RWPE1 (cell line): ENCODE data around the gene STXBP4.

Source experiments
- CTCF ChIA-PET: fragments of 350-600 bp; sonication (Branson Sonifier 250); formaldehyde crosslinking; extraction: SDS; loops from one replicate; lab custom pipeline; 2021; lab: Yijun Ruan, JAX
- POLR2A ChIA-PET: fragments of 400-600 bp; formaldehyde crosslinking; extraction: SDS; loops from one replicate; lab custom pipeline; 2020; ENCODE audit warnings: antibody characterized with exemption; ENCODE audit not compliant: low non-redundant PET; lab: Yijun Ruan, JAX
- DNase-seq: peaks from one replicate; pipeline ENCODE4 v3.0.0; 2012; ENCODE audit warnings: low spot score
- H3K27ac ChIP-seq: fragments of 450-650 bp; 2 replicates; pipeline ENCODE4 v1.5.1; 2017
- TF ChIP-seq, protein P1 (sequence below): fragments of 450-650 bp; conservative IDR thresholded peaks from 2 replicates; pipeline ENCODE4 v1.5.1; 2017; ENCODE audit warnings: low read depth, mild to moderate bottlenecking

The STXBP4 gene

DNA sequence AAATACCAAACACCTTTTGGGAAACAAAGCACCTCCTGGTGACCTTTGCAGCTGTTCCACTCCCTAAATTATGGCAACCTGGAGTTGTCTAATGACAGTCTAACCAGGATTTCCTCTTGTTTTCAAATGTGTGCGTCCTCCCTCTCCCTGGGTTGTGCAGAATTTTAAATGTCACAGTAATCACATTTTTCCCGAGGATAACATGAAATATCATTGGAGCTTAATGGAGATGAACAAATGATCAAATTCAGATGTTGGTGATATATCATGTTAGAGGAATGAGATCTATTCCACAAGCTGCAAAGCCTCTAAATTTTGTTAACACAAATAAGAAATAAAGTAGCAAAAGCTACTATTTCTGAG, 209.3 kb downstream of the STXBP4 start:
- CTCF ChIA-PET: interaction anchor here (0.6 kb wide), 1 partner anchor 174 kb away, joined by 4 read pairs; no protein-coding TSS in a partner anchor
- POLR2A ChIA-PET: no interaction called here
- no peak for DNase-seq
- no peak overlapping the region for H3K27ac ChIP-seq
- TF ChIP-seq, protein P1, sequence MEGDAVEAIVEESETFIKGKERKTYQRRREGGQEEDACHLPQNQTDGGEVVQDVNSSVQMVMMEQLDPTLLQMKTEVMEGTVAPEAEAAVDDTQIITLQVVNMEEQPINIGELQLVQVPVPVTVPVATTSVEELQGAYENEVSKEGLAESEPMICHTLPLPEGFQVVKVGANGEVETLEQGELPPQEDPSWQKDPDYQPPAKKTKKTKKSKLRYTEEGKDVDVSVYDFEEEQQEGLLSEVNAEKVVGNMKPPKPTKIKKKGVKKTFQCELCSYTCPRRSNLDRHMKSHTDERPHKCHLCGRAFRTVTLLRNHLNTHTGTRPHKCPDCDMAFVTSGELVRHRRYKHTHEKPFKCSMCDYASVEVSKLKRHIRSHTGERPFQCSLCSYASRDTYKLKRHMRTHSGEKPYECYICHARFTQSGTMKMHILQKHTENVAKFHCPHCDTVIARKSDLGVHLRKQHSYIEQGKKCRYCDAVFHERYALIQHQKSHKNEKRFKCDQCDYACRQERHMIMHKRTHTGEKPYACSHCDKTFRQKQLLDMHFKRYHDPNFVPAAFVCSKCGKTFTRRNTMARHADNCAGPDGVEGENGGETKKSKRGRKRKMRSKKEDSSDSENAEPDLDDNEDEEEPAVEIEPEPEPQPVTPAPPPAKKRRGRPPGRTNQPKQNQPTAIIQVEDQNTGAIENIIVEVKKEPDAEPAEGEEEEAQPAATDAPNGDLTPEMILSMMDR: no peak

DNA sequence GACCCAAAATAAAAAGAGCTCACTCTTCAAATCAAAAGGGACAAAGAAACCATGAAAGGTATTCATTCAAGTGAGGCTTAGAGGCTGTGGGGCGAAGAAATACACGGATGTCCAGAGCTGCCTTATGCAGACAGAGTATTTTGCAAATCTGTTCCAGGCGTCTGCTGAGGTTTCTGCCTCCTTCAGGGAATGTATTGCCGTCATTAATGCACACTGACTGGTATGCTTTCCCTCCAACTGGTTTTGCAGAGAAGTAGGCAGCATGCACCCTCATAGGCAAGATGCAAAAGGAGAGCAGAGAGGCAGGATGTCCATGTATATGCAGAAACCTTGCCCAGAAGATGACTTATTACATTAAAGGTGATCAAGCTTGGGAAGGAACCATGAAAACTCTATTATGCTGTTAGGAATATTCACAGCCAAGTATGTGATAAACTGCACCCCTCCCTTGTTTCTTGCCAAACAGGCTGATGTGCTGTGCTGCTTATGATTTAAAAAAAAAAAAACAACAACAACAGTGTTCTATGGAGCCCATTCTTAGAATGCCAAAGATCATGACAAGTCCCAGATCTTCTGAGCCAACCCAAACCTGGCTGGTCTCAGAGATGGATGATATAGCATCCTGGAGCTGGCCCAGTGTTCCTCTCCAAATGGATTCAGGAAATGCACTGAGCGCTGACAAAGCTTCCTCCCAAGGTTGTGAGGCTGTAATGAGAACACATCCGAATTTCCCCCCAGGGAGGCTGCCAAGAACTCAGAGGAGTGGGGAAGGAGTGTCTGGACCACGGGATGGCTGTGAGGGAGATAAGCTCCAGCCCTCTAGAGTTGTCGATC, 218.6 kb downstream of the STXBP4 start:
- TF ChIP-seq, protein P1: no peak
- ChIA-PET CTCF (interaction anchor here (0.6 kb wide), 1 partner anchor 725 kb away, joined by 3 read pairs; no protein-coding TSS in a partner anchor), POLR2A (no interaction called here)
- no peak overlapping the region for H3K27ac ChIP-seq
- no peak for DNase-seq

DNA sequence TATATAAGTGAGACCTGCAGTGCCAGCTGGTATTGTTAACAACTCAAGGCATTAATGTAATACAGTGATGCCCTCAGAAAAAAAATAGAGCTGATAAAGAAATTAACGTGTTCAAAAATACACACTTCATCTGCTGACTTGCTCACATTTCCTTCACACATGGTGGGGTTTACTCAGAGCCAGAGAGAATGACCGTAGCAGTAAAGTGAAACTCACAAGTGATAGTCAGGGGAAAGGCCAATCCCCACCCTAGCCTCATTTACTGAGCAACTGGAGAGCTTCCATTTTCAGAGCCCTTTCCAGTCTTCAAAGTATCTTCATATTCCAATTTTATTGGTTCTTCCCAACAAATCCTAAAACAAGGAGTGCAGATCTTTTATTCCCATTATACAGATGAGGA, 222.2 kb downstream of the STXBP4 start:
- H3K27ac ChIP-seq: no peak overlapping the region
- DNase-seq: no peak
- ChIA-PET POLR2A (no interaction called here), CTCF (no interaction called here)
- TF ChIP-seq, protein P1: no peak

DNA sequence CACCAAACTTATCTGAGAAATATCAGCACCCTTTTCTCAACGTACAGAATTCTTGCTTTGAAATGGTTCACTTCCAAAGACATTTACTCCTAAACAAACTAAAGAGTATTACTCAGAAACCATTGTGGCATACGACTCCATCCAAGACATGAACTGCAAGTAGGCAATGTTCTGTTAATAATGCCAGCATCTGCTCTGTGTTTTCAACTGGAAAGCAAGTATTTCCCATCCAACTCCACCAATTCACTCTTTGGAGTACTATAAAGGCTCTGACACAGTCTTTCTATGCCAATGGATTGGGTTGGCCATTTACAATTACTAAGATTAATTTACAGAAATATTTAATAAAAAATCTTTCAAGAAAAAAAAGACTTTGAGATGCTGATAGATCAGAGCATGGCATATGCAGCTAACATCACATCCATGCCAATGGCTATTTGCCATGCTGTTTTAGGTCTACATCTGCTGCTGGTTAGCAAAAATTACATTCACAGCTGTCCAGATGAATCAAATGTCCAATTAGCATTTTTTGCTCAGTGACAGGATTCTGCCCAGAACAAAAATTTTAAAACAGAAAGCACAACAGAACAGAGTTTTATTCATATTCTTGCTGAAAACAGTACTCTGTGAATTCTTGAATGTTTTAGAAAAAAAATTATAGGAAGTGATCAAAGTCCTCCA, 230.3 kb downstream of the STXBP4 start:
- CTCF ChIA-PET: no interaction called here
- POLR2A ChIA-PET: no interaction called here
- H3K27ac ChIP-seq: no peak overlapping the region
- TF ChIP-seq, protein P1: no peak
- no peak for DNase-seq

DNA sequence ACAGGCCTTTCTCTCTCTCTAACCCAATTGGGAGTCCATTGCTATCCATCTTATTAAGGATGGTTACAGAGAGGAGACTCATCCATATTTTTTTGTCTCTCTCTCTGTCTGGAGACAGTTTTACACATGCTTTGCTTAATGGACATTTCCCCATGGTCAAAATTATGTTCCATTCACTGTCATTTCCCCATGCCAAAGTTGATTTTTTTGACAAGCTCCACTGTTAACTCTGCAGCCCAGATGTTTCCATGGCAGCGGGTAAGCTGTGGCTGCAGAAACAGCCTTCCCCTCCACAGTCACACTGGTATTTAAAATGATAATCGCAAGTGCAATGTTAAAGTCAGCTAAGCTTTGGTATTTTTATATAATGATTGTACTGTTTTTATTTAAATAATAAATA, 232.3 kb downstream of the STXBP4 start:
- no peak overlapping the region for H3K27ac ChIP-seq
- CTCF ChIA-PET: interaction anchor here (0.7 kb wide), 2 partner anchors 86 to 160 kb away, joined by 3 read pairs; no protein-coding TSS in a partner anchor
- DNase-seq: no peak
- TF ChIP-seq, protein P1: no peak
- POLR2A ChIA-PET: no interaction called here

DNA sequence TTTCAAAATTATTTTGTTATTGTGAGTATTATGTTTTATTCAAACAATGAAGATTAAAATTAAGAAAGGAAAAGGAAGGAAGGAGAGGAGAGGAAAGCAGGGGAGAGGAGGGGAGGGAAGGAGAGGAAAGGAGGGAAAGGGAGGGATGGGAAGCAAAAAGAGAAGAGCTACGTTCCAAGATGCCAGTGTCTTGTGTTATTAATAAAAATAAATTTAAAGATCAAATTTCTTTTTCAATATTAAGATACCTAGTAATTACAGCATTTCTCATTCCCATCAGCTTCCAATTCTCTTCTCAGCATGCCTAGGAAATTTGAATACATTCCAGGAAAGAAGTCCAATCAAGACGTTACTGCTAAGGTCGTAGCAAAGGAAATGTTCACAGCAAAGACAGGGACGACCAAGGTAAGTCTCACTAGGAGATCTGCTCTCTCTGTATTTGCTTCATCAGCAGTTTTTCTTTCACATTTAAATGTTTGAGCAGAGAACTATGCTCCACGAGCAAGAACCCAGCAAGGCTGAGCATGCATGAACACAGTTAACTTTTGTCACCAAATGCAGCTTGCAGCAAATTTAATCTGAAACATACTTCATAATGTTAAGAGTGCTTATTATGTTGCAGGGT, 232.9 kb downstream of the STXBP4 start:
- CTCF ChIA-PET: interaction anchor here (0.7 kb wide), 2 partner anchors 86 to 161 kb away, joined by 3 read pairs; no protein-coding TSS in a partner anchor
- POLR2A ChIA-PET: no interaction called here
- no peak overlapping the region for H3K27ac ChIP-seq
- TF ChIP-seq, protein P1: no peak
- DNase-seq: no peak
